GM19324 (cell line): ENCODE measurements around the gene SMTN.
A peak's percentile ranks its signal among the peaks of the same experiment; 100 is the strongest.
"Not testable (repeated sequence)": the region's sequence is repeated elsewhere in the genome, so short reads cannot be mapped to it uniquely, and the experiment has no call there.

Experiments
- ATAC-seq: cut with Tn5 transposase; IDR thresholded peaks from one replicate; pipeline ENCODE4 v1.9.1; 2021; ENCODE audit warnings: mild to moderate bottlenecking, moderate library complexity; ENCODE audit not compliant: unreplicated experiment, low FRiP score

The SMTN gene

GRCh38 chr22:31069691-31070314, 11.3 kb upstream of the SMTN start:
- not testable (repeated sequence) for ATAC-seq

- not testable (repeated sequence) for ATAC-seq
Measured at GRCh38 chr22:31073125-31073524, 8.0 kb upstream of the SMTN start.

DNA sequence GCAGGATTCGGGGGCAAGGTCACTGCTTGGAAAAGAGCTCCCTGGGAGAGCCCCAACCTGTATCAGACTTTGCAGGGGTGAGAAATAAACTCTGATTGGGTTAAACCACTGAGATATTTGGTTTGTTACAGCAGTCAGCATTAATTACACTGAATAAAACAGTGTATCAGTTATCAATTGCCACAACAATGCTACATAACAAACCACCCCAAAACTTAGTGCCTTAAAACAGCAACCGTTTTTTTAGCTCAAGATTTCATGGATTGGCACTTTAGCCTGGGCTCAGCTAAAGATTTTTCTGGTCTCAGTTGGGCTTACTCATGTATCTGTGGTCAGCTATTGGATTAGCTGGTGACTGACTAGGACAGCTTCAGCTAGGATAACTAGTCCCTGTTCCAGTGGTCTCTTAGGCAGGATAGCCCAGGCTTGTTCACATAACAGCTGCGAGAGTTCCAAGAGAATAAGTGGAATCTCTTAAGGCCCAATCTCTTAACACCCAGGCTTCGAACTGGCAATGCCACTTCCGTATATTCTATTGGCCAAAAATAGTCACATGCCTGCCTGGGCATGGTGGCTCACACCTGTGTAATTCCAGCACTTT, 7.5 kb upstream of the SMTN start:
- not testable (repeated sequence) for ATAC-seq

DNA sequence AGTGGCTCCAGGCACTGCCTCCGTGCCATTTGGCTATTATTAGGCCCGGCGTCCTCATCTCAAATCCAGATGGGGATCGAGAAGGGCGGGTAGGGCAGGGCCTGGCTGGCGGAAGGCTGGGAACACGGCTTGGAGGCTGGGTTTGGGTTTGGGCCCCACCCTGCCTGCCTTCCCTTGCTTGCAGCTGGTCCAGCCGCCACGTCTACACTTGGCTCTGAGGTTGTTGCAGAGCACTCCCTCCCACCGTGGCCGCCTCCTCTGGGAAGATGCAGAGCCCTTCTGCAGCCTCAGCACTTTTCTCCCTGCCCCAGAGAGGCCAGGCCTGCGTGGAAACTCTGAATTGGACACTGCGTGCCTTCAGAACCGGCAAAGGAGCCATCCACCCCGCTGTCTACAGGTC, 5.2 kb upstream of the SMTN start:
- no peak for ATAC-seq

DNA sequence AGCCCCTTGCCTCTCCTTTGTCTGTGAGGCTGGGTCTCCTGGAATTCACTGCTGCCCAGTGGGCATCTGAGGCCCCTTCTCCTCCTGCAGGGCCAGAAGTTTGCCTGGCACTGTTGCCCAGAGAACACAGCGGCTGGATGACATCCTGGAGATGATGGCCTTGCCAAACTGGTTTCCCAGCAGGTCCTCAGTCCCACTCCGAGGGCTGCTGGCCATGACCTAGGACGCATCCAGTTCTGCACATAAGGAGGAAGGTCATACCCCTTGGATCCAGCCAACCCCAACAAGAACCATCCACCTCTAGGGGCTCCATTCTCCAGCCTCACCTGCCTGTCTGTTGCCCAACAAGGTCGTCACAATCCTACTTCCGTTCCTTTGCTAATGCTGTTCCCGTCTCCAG, 3.4 kb upstream of the SMTN start:
- ATAC-seq = no peak

GRCh38 chr22:31078389-31078788, 2.7 kb upstream of the SMTN start:
- ATAC-seq = not testable (repeated sequence)

- no peak for ATAC-seq
Measured at GRCh38 chr22:31079095-31079642, 1.9 kb upstream of the SMTN start.

DNA sequence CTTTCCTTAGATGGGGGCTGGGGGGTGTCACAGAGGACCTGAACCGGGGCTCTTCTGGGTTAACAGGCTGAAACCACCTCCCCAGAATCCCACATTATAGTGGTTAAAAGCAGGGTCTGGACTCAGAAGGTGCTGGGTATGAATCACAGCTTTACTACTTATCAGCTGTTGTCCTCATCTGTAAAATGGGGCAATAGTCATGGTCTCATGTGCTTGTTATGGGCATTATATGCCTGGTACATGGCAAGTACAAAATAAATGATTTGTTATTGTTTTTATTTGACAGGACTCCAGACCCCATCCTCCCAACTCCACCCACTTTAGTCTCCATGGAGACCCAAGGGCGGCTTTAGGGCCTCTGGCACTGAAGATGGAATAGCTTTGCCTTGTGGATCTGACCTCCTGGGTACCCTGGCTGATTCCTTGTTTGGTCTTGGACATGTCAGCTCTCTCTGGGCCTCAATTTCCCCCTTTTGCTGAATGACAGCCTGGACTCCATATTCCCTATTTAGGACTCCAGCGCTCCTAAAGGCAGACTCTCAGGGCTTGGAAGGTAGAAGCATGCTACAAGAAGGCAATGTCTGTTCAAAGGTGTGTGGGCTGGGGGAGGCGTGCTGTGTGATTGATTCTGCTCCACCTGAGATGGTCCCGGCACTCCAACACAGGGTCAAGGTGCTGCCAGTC, 812 bp upstream of the SMTN start:
- ATAC-seq = no peak

GRCh38 chr22:31081963-31082605, 966 bp downstream of the SMTN start:
- ATAC-seq = no peak

GRCh38 chr22:31082606-31083376, 1.7 kb downstream of the SMTN start:
- ATAC-seq = no peak

GRCh38 chr22:31083377-31083768, 2.3 kb downstream of the SMTN start:
- ATAC-seq = no peak

- ATAC-seq = peak; percentile 6
Measured at GRCh38 chr22:31083923-31084810, 3.0 kb downstream of the SMTN start.

DNA sequence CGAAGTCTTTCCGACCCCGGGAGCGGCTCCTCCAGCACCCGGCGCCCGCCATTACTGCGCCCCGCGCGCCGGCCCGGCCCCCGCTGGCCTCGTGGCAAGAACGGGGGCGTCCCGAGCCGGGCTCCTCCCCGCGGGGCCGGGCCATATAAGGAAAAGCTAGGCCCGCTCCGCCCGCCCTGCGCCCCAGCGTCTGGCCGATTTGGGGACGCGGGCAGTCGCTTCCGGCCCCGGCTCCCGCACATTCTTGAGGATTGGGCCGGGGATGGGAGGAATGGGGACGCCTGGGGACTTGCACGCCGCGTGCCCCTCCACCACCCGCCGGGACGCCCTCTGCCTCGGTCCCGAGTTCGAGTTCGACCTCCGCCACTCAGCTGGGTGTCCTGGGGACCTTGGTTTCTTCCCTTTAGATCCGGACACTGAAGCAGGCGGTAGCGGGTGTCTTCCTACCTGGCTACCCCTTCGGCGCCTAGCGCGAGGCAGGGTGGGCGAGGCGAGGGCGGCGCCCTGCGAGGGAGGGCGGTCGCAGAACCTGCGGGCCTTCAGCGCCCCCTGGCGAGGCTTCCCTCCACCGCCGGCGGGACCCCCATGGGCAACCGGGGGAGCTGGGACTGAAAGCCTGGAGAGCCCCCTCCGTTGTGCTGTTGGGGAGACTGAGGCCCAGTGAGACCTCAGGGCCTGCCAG, 3.8 kb downstream of the SMTN start:
- peak; percentile 58 for ATAC-seq

DNA sequence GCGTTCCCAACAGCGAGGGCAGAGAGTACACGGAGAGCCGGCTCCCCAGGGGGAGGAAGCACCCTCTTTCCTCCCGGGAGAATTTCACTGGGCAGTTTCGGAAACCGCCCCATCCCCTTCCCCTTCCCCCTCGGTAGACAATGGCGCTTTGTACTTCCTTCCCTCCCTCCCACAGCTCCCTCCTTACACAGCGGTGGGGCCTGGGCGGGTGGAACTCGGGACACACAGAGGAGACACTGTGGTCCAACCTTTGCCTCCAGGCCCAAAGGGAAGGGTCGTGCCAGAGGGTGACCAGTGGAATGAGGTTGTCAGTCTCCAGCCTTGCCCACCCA, 4.3 kb downstream of the SMTN start:
- ATAC-seq = no peak

GRCh38 chr22:31085928-31086327, 4.8 kb downstream of the SMTN start:
- ATAC-seq = no peak

DNA sequence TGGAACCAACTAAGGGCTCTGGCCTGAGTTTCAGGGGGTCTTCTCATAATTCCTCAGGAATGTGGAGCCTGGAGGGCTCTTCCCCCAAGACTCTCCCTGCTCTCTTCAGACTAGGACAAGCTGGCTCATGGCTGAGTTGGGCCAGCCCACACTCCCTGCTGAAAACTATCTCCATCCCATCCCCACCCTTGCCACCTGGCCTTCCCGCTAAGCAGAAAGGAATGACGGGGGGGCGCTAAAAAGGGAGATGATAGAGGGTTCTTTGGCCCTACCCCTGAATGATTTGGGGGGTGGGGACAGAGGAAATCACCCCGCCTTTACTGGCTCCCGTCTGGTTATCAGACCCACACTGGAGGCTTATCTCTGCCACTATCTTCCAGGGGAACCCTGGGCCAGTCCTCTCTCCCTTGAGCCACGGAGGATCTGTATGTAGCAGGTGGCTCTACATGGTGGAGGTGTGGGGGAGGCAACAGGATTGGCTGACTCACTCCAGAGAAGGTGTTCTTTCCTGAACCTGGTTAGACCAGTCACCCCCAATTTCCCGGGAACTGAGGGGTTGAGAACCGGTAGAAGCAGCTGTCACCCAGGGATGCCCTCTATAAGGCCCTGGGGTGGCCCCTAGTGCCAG, 5.7 kb downstream of the SMTN start:
- no peak for ATAC-seq

DNA sequence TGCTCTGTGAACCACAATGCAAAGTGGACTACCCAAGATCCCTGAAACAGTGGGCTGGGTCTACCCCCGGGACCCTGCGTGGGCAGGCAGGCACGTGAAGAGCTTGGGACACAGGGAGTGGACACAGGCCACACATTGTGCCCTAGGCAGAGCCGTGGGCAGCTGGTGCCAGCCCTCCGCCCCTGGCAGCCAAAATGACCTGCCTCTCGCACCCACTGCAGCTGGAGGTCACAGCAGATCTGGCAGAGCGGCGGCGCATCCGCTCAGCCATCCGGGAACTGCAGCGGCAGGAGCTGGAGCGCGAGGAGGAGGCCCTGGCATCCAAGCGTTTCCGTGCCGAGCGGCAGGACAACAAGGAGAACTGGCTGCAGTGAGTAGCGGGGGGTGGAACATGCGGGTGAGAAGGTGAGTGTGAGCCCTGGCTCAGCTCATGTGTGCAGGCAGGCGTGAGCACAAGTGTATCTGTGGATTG, 6.7 kb downstream of the SMTN start:
- no peak for ATAC-seq

DNA sequence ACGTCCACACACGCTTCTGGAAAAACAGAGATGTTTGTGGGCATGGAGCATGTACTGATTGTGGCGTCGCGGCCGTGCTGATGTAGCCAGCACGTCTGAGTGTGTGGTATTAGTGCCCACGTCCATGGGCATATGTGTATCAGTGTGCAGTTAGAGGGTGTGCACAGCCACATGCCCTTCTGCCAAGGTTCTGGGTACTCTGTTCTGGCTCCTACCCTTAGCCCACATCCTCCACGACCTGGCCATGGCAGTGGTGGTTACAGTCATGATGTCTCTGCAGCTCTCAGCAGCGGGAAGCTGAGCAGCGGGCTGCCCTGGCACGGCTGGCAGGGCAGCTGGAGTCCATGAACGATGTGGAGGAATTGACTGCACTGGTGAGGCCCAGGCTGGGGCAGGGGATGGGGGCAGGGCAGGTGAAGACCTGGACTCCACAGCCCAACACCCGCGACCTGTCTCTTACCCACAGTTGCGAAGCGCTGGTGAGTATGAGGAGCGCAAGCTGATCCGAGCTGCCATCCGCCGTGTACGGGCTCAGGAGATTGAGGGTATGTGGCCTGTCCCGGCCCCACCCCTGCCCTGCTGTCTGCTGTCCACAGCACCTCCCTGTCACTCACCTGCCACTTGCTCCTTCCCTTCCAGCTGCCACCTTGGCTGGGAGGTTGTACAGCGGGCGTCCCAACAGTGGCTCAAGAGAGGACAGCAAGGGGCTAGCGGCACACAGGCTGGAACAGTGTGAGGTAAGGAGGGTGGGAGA, 7.3 kb downstream of the SMTN start:
- ATAC-seq = no peak
